HG03469 (cell line): Measurements from ENCODE around the gene LANCL3.
"Not testable (repeated sequence)": the region's sequence is repeated elsewhere in the genome, so short reads cannot be mapped to it uniquely, and the experiment has no call there.

ENCODE experiments used
- ATAC-seq: cut with Tn5 transposase; IDR thresholded peaks from one replicate; pipeline ENCODE4 v1.9.1; 2021; ENCODE audit warnings: mild to moderate bottlenecking, moderate library complexity, moderate number of reproducible peaks; ENCODE audit not compliant: unreplicated experiment

LANCL3 gene

GRCh38 chrX:37571426-37572107 is at the start of gene LANCL3:
LANCL3 (plus strand) TSS chrX:37571661; CDS start chrX:37571871, 210 bp downstream.
- not testable (repeated sequence) for ATAC-seq

- ATAC-seq = not testable (repeated sequence)
Measured at GRCh38 chrX:37523673-37524072, 47.8 kb upstream of the LANCL3 start.

GRCh38 chrX:37541991-37542390 is 29.5 kb upstream of the LANCL3 start:
- no peak for ATAC-seq

- no peak for ATAC-seq
Measured at GRCh38 chrX:37542791-37543190, 28.7 kb upstream of the LANCL3 start.

- ATAC-seq = no peak
Measured at GRCh38 chrX:37543324-37543723, 28.1 kb upstream of the LANCL3 start.

GRCh38 chrX:37544531-37544930 is 26.9 kb upstream of the LANCL3 start:
- ATAC-seq = not testable (repeated sequence)

- ATAC-seq = no peak
Measured at GRCh38 chrX:37545066-37545465, 26.4 kb upstream of the LANCL3 start.

GRCh38 chrX:37549619-37550018 is 21.8 kb upstream of the LANCL3 start:
- not testable (repeated sequence) for ATAC-seq

- no peak for ATAC-seq
Measured at GRCh38 chrX:37553476-37553875, 18.0 kb upstream of the LANCL3 start.

GRCh38 chrX:37565254-37565653 is 6.2 kb upstream of the LANCL3 start:
- ATAC-seq = not testable (repeated sequence)

GRCh38 chrX:37570349-37570748 is 1.1 kb upstream of the LANCL3 start:
- ATAC-seq = not testable (repeated sequence)

GRCh38 chrX:37572108-37572587 is 687 bp downstream of the LANCL3 start:
- ATAC-seq = not testable (repeated sequence)

- not testable (repeated sequence) for ATAC-seq
Measured at GRCh38 chrX:37573121-37573520, 1.7 kb downstream of the LANCL3 start.

- no peak for ATAC-seq
Measured at GRCh38 chrX:37578045-37578444, 6.6 kb downstream of the LANCL3 start.

- ATAC-seq = no peak
Measured at GRCh38 chrX:37580080-37580479, 8.6 kb downstream of the LANCL3 start.

GRCh38 chrX:37587337-37587736 is 15.9 kb downstream of the LANCL3 start:
- ATAC-seq = not testable (repeated sequence)

- no peak for ATAC-seq
Measured at GRCh38 chrX:37590047-37590446, 18.6 kb downstream of the LANCL3 start.

GRCh38 chrX:37594755-37595382 is 23.4 kb downstream of the LANCL3 start:
- no peak for ATAC-seq

- no peak for ATAC-seq
Measured at GRCh38 chrX:37599729-37600128, 28.3 kb downstream of the LANCL3 start.

- peak; percentile 71 for ATAC-seq
Measured at GRCh38 chrX:37603938-37604409, 32.5 kb downstream of the LANCL3 start.

- ATAC-seq = no peak
Measured at GRCh38 chrX:37607243-37607642, 35.8 kb downstream of the LANCL3 start.

GRCh38 chrX:37608156-37608555 is 36.7 kb downstream of the LANCL3 start:
- ATAC-seq = no peak
